ENCODE results near the gene GLB1L.

DNA sequence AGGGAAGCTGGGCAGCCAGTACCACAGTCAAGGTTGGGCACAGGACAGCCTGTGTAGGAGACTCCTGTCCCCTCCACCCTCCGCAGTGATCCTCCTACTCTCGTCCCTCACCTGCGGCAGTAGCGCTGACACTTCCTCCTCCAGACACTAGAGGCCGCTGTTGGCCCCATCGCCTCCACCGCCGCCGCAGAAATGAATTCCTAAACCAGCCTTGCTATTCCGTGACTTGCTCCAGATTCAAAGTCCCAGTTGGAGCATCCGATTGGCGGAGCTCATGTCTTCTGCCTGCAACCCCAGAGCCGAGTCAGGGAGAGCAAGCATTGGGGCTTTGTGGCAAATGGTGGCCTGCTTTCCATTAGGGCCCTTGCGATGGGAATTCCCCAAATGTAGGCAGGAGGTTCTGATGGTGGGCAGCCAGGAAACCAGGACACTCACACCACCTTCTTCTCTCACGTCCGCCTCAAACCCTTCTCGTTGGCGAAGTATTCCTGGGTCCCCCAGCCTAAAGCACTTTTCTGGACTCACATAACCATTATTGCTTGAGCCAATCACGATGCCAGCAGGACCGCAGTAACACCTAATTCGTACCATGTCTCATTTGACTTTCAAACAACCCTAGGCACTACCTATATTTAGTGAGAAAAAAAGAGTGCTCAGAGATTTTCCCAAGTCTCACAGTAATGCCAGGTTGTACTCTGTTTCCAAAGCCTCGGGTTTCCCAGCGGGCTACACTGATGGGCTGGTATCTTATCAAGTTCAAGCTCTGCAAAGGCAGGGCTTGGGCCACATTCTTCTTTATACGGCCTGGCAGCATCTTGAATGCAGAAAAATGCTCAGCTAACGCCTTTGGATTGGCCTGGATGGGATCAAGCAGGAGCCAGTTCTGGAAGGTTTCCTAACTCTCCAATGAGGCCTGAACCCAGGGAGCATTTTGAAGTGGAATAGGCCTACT lies 32.7 kb upstream of the GLB1L start:
- no peak for TF ChIP-seq POLR2A (IDR thresholded peaks at IDR 0.05)
- TF ChIP-seq, protein P1, sequence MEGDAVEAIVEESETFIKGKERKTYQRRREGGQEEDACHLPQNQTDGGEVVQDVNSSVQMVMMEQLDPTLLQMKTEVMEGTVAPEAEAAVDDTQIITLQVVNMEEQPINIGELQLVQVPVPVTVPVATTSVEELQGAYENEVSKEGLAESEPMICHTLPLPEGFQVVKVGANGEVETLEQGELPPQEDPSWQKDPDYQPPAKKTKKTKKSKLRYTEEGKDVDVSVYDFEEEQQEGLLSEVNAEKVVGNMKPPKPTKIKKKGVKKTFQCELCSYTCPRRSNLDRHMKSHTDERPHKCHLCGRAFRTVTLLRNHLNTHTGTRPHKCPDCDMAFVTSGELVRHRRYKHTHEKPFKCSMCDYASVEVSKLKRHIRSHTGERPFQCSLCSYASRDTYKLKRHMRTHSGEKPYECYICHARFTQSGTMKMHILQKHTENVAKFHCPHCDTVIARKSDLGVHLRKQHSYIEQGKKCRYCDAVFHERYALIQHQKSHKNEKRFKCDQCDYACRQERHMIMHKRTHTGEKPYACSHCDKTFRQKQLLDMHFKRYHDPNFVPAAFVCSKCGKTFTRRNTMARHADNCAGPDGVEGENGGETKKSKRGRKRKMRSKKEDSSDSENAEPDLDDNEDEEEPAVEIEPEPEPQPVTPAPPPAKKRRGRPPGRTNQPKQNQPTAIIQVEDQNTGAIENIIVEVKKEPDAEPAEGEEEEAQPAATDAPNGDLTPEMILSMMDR (IDR thresholded peaks at IDR 0.05): peak; percentile 94 to 98 (median 94)

All from testis (tissue), 2 donors.